Measurements from ENCODE around the gene CRKL.

DNA sequence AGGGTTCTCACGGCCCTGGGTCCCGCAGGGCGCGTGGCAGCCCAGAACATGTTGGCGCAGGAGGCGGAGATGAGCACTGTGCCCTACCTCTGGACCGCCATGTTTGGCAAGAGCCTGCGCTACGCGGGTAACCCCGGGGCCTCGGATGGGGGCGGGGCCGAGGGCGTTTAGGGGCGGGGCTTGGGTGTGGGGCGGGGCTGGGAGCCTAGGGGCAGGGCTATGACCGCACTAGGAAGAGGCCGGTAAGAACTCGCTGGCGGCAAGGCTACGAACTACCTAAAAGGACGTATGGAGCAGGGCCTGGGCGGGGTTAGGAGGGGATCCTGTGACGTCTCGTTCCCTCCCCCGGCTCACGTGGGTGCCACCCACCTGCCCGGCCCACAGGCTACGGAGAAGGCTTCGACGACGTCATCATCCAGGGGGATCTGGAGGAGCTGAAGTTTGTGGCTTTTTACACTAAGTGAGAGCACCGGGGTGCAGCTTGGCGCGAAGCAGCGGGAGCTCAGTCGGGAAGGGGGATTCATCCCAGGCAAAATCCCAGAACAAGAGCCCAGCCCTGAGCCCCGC, 62.1 kb downstream of the CRKL start:
- TF ChIP-seq SUZ12 (IDR thresholded peaks at IDR 0.05), result no peak
- no peak for TF ChIP-seq FOXA1 (IDR thresholded peaks at IDR 0.05)
- no peak for TF ChIP-seq TARDBP (IDR thresholded peaks at IDR 0.05)

All from HEK293T (cell line).